Fibroblast of the aortic adventitia (primary cell): Measurements from ENCODE around the gene CFAP251. TPM values are rescaled to one million over a fixed set of nuclear protein-coding genes. Genes with fewer than 3 reads are reported as not detected.
"Not testable (repeated sequence)": the region's sequence is repeated elsewhere in the genome, so short reads cannot be mapped to it uniquely, and the experiment has no call there.

Source experiments
- DNase-seq: peaks from one replicate; pipeline ENCODE4 v3.0.0-alpha.2; 2010; ENCODE audit warnings: low read depth
- H3K4me3 ChIP-seq: 2 replicates; pipeline ENCODE4 v1.5.1; 2011; ENCODE audit warnings: low read depth, mild to moderate bottlenecking, control low read depth, low read length, moderate library complexity
- total RNA-seq: library from RNA; depleted of rRNA; stranded (reverse); fragments of >200 nt; gene quantifications from 2 replicates; pipeline ENCODE4 v1.2.3, GENCODE V29; 2012; ENCODE audit warnings: low replicate concordance
- TF ChIP-seq, protein P1 (sequence below): IDR thresholded peaks from 2 replicates; pipeline ENCODE4 v1.5.1; 2011; ENCODE audit warnings: mild to moderate bottlenecking, low read length, control low read depth, inconsistent platforms; ENCODE audit not compliant: insufficient read depth

CFAP251 gene, protein sequence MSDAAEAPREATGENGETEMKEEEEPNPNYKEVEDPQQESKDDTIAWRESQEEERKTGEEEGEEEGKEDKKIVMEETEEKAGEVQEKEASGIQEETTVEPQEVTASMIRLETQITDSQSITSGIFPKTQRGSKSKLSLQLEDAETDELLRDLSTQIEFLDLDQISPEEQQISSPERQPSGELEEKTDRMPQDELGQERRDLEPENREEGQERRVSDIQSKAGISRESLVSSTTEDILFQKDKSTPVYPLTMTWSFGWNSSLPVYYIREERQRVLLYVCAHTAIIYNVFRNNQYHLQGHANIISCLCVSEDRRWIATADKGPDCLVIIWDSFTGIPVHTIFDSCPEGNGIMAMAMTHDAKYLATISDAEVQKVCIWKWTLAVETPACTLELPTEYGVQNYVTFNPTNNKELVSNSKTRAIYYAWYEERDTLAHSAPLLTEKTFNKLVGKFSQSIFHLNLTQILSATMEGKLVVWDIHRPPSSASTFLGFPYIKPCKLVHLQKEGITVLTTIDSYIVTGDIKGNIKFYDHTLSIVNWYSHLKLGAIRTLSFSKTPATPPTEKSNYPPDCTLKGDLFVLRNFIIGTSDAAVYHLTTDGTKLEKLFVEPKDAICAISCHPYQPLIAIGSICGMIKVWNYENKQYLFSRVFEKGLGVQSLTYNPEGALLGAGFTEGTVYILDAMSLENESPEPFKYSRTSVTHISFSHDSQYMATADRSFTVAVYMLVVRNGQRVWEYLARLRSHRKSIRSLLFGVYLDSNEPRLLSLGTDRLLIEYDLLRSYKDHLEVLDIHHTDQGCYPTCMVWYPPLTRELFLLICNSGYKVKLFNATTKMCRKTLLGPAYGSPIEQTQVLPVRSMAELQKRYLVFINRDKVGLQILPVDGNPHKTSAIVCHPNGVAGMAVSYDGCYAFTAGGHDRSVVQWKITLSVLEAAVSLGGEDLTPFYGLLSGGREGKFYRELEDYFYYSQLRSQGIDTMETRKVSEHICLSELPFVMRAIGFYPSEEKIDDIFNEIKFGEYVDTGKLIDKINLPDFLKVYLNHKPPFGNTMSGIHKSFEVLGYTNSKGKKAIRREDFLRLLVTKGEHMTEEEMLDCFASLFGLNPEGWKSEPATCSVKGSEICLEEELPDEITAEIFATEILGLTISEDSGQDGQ
- total RNA-seq, result 2.3 and 8.8 TPM in 2 replicates

DNA sequence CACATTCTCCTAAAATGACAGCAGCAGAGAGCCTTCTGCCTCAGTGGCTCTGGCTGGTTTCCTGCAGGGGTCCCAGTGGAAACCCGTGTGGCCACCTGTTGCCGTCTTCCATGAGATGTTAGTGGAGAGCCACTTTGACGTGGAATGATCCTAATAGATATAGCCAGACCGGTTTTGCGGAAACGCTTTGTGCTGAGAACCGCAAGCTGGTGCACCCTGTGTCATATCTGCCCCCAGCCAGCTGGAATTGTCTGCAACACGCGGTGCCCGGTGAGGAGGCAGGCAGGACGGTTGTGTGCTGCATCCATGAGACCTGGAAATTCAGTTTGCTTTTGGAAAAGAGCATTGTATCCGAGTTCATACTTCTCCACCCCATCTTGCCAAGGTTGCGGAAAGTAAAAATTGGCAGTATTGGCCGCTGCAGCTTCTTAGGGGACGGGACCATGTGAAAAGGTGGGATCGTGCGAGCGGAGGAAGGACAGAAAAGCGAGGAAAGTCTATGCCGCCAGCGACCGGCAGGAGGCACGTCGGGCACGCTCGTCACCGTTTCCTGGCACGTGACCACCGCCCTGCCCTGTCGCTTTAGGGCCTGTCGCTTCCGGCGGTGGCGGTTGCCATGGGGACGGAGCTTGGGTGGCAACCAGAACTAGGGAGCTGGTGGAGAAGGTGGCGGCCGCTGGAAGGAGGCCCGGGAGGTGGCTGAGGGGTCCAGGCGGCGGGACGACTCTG, at the start of gene CFAP251:
CFAP251 (plus strand) TSS at position 643 of the 729 bp plus-strand sequence. CDS start 2,714 bp downstream, outside the sequence.
- TF ChIP-seq, protein P1, sequence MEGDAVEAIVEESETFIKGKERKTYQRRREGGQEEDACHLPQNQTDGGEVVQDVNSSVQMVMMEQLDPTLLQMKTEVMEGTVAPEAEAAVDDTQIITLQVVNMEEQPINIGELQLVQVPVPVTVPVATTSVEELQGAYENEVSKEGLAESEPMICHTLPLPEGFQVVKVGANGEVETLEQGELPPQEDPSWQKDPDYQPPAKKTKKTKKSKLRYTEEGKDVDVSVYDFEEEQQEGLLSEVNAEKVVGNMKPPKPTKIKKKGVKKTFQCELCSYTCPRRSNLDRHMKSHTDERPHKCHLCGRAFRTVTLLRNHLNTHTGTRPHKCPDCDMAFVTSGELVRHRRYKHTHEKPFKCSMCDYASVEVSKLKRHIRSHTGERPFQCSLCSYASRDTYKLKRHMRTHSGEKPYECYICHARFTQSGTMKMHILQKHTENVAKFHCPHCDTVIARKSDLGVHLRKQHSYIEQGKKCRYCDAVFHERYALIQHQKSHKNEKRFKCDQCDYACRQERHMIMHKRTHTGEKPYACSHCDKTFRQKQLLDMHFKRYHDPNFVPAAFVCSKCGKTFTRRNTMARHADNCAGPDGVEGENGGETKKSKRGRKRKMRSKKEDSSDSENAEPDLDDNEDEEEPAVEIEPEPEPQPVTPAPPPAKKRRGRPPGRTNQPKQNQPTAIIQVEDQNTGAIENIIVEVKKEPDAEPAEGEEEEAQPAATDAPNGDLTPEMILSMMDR, result peak; percentile 50
- peak; percentile 41 for DNase-seq
- no peak within 1 kb of the TSS for H3K4me3 ChIP-seq

DNA sequence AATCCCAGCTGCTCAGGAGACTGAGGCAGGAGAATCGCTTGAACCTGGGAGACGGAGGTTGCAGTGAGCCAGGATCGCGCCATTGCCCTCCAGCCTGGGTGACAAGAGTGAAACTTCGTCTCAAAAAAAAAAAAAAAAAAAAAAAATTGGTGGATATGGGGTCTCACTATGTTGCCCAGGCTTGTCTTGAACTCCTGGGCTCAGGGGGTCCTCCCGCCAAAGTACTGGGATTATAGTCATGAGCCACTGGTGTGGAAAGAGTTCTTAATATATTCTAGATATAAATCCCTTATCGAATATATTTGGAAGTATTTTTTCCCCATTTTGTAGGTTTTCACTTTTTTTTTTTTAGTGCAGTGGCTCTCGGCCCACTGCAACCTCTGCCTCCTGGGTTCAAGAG, 49.2 kb upstream of the CFAP251 start:
- not testable (repeated sequence) for DNase-seq, H3K4me3 ChIP-seq

DNA sequence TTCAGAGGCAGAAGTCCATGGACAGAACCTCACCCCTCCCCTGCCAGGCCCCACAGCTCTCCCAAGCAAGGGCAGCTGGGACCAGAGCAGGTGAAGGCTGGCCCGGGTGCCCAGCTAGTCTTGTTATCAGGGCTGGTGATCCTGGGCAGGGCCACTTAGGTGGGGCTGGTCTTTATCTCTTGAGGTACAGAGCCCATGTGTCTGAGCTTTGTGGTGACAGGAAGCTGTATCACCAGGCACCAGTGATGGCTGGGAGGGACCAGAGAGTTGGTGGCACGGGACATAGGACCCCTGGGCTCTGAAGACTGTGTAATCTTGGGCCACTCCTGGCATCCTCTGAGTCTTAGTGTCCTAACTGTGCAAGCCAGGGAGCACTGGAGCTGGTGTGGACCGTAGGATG, 46.9 kb upstream of the CFAP251 start:
- no peak for DNase-seq
- no peak overlapping the region for H3K4me3 ChIP-seq
- TF ChIP-seq, protein P1, result no peak

DNA sequence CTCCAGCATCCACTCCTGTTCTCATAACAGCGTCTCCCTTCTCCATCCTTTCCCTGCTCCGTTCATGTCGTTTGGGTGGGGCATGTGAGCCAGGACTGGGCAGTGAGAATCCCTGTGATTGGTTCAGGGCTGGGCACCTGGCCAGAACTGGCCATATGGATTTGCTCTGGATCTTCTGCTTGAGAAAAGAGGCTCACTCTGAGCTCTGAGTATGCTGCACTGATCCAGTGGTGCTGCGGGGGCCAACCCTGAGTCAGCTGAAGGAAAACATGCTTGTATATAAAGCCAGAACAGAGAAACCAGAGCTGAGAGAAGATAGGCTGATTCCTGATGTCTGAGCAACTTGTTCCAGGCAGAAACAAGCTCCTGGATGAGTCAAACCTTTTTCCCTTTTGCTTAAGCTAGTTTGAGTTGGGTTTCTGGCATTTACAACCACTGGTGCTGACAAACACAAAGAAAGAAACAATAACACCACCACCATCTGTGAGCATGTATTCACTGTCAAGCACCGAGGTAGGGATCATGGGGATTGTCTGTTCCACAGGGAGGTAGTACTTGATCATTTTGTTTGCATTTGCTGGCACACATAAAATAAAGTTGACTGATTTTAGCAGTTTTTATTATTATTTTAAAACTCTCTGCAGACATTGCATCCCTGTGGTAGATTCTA, 45.7 kb upstream of the CFAP251 start:
- TF ChIP-seq, protein P1, result no peak
- DNase-seq, result peak; percentile 99
- H3K4me3 ChIP-seq, result peak overlapping the region; percentile 39

DNA sequence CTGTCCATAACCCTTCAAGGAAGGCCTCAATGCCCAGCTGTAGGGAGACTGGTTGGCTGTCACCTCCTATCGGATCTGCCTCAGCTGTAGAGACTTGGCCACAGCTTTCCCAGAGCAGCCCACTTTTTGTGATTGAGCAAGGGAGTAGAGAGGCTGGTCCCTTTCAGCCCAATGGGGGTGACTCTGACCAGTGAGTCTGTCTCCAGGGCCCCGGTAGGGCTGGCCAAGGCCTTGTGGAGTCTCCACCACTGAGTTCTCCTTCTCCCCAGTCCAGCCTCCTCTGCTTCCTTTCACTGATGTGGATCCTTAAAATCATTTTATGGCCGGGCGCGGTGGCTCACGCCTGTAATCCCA, 45.2 kb upstream of the CFAP251 start:
- H3K4me3 ChIP-seq, result no peak overlapping the region
- peak; percentile 46 for DNase-seq
- TF ChIP-seq, protein P1, result no peak

DNA sequence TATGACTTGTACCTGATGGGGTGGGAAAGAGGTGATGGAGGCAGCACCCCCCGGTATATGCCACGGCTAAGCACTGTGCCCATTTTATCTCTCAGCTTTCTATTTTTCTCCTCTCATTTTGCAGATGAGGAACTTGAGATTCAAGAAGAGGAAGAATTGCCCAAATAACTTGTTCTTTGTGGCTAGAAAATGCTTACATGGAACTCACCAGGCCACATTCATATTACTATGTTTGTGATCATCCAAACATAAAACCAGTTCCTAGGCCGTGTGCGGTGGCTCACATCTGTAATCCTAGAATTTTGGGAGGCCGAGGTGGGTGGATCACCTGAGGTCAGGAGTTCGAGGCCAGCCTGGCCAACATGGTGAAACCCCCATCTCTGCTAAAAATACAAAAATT, 44.3 kb upstream of the CFAP251 start:
- no peak overlapping the region for H3K4me3 ChIP-seq
- TF ChIP-seq, protein P1, result no peak
- DNase-seq, result no peak
